Hepatocyte (in vitro differentiated cells): ENCODE data around the gene PDE4B. TPM values are rescaled to one million over a fixed set of nuclear protein-coding genes. Genes with fewer than 3 reads are reported as not detected.

ENCODE experiments used
- DNase-seq: peaks from one replicate; pipeline ENCODE4 v3.0.0-alpha.2; 2016; ENCODE audit warnings: low spot score
- H2AFZ ChIP-seq: fragments of 200-600 bp; sonication (generic); 2 replicates; pipeline ENCODE4 v1.6.0; 2016; ENCODE audit warnings: antibody characterized with exemption, mild to moderate bottlenecking
- H3K27ac ChIP-seq: fragments of 200-600 bp; sonication (generic); 2 replicates; pipeline ENCODE4 v1.5.1; 2016; ENCODE audit warnings: mild to moderate bottlenecking
- H3K27me3 ChIP-seq: fragments of 200-600 bp; sonication (generic); 2 replicates; pipeline ENCODE4 v1.6.1; 2016
- H3K36me3 ChIP-seq: fragments of 200-600 bp; sonication (generic); replicated peaks from 2 replicates; pipeline ENCODE4 v1.5.1; 2016; ENCODE audit warnings: low read depth; ENCODE audit not compliant: insufficient read depth
- H3K4me1 ChIP-seq: fragments of 200-600 bp; sonication (generic); 2 replicates; pipeline ENCODE4 v1.5.1; 2016; ENCODE audit warnings: mild to moderate bottlenecking, moderate library complexity; ENCODE audit not compliant: insufficient read depth
- H3K4me2 ChIP-seq: fragments of 200-600 bp; sonication (generic); 2 replicates; pipeline ENCODE4 v1.6.0; 2016
- H3K4me3 ChIP-seq: fragments of 200-600 bp; sonication (generic); 2 replicates; pipeline ENCODE4 v1.5.1; 2016; ENCODE audit warnings: mild to moderate bottlenecking
- H3K79me2 ChIP-seq: fragments of 200-600 bp; sonication (generic); 2 replicates; pipeline ENCODE4 v1.6.0; 2017; ENCODE audit warnings: mild to moderate bottlenecking
- H3K9me2 ChIP-seq: fragments of 200-600 bp; sonication (generic); replicated peaks from 2 replicates; pipeline ENCODE4 v1.6.0; 2017; ENCODE audit warnings: mild to moderate bottlenecking; ENCODE audit not compliant: insufficient read depth
- H3K9me3 ChIP-seq: fragments of 200-600 bp; sonication (generic); 2 replicates; pipeline ENCODE4 v1.5.1; 2016; ENCODE audit warnings: low read depth, mild to moderate bottlenecking
- H4K20me1 ChIP-seq: fragments of 200-600 bp; sonication (generic); 2 replicates; pipeline ENCODE4 v1.6.0; 2016; ENCODE audit warnings: mild to moderate bottlenecking; ENCODE audit not compliant: insufficient read depth, poor library complexity, severe bottlenecking
- EZH2 ChIP-seq: fragments of 200-600 bp; sonication (generic); IDR thresholded peaks from 2 replicates; pipeline ENCODE4 v1.6.1; 2016; ENCODE audit warnings: antibody characterized with exemption, mild to moderate bottlenecking, borderline replicate concordance
- EZH2phosphoT487 ChIP-seq: fragments of 200-600 bp; sonication (generic); IDR thresholded peaks from one replicate; pipeline ENCODE4 v1.6.1; 2018; ENCODE audit warnings: antibody characterized with exemption, mild to moderate bottlenecking, low read depth, moderate library complexity; ENCODE audit not compliant: unreplicated experiment, severe bottlenecking
- WGBS: methylation state at CpG from one replicate; pipeline ENCODE4 v1.1.6; 2016; ENCODE audit warnings: low lambda C conversion rate; ENCODE audit errors: missing lambda C conversion rate; 5-methylcytosine and 5-hydroxymethylcytosine counted together
- polyA plus RNA-seq: library from polyadenylated mRNA; unstranded; fragments of >200 nt; fragmentation: Nextera tagmentation; extraction: Ambion mirVana; gene quantifications from 2 replicates; pipeline ENCODE4 v1.2.1, GENCODE V29; 2016
- total RNA-seq: library from RNA; depleted of rRNA; stranded (reverse); fragments of >200 nt; gene quantifications from 2 replicates; pipeline ENCODE4 v1.2.3, GENCODE V29; 2014
- TF ChIP-seq, protein P1 (sequence below): fragments of 200-600 bp; sonication (generic); IDR thresholded peaks from 2 replicates; pipeline ENCODE4 v1.5.1; 2016; ENCODE audit warnings: antibody characterized with exemption, mild to moderate bottlenecking; ENCODE audit not compliant: poor library complexity

The PDE4B gene
- total and polyA plus RNA-seq, 2 experiments from 2014 or later: 1.8 to 3.4 TPM

DNA sequence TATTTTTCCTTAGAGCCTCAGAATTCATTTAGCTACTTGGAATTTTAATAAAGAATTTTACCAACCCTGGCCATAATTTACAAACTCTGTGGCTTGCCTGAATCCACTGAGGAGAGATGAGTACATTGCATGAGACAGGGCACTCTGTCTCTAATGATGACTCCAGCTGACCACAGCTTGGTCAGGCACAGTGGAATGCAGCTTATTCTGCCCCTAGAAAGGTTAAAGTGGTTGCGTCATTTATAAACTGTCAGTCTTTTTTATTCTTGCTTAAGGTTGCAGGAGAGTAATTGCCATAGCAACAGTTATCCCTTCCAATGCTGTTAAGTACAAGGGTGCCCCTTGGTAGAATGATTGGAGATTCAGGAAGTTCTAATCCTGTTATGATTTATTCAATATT, 28.3 kb downstream of the PDE4B start:
- Histone ChIP-seq H3K9me3 (no peaks in the 10 kb centered on the region), H3K27me3 (no peaks in the 10 kb centered on the region), H3K4me2 (no peak overlapping the region), H3K4me1 (no peaks in the 10 kb centered on the region), H3K36me3 (no peaks in the 10 kb centered on the region), H3K4me3 (no peak overlapping the region), H4K20me1 (no peaks in the 10 kb centered on the region), H3K79me2 (no peaks in the 10 kb centered on the region), H2AFZ (no peak overlapping the region), H3K27ac (no peak overlapping the region), H3K9me2 (no peaks in the 10 kb centered on the region)
- 93% methylated on average over 1 of the region's 1 CpG for WGBS
- no peak for DNase-seq
- TF ChIP-seq EZH2phosphoT487 (no peak), EZH2 (no peak)
- TF ChIP-seq, protein P1, sequence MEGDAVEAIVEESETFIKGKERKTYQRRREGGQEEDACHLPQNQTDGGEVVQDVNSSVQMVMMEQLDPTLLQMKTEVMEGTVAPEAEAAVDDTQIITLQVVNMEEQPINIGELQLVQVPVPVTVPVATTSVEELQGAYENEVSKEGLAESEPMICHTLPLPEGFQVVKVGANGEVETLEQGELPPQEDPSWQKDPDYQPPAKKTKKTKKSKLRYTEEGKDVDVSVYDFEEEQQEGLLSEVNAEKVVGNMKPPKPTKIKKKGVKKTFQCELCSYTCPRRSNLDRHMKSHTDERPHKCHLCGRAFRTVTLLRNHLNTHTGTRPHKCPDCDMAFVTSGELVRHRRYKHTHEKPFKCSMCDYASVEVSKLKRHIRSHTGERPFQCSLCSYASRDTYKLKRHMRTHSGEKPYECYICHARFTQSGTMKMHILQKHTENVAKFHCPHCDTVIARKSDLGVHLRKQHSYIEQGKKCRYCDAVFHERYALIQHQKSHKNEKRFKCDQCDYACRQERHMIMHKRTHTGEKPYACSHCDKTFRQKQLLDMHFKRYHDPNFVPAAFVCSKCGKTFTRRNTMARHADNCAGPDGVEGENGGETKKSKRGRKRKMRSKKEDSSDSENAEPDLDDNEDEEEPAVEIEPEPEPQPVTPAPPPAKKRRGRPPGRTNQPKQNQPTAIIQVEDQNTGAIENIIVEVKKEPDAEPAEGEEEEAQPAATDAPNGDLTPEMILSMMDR: no peak

DNA sequence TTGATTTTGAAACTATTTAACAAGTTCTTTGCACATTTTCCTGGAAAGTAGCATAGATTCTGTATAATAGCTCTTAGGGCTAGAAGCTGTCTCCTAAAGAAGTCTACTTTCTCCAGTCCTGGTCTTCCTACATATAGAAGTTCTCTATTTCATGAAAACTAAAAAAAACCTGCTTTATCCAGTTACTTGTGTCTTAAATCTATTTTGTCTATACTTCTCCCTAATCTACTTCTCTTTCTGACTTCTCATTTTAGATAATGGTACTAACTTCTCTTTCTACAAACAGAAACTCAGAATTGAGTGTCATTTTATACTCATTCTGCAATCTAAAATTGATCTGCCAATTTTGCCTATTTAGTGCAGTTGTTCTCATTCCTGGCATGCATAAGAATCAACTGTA, 28.7 kb downstream of the PDE4B start:
- Histone ChIP-seq H4K20me1 (no peaks in the 10 kb centered on the region), H3K27ac (no peak overlapping the region), H3K27me3 (no peaks in the 10 kb centered on the region), H3K4me1 (no peaks in the 10 kb centered on the region), H3K4me3 (no peak overlapping the region), H3K79me2 (no peaks in the 10 kb centered on the region), H3K36me3 (no peaks in the 10 kb centered on the region), H3K4me2 (no peak overlapping the region), H3K9me2 (no peaks in the 10 kb centered on the region), H3K9me3 (no peaks in the 10 kb centered on the region), H2AFZ (no peak overlapping the region)
- no peak for DNase-seq
- TF ChIP-seq, protein P1: no peak
- TF ChIP-seq EZH2phosphoT487 (no peak), EZH2 (no peak)

DNA sequence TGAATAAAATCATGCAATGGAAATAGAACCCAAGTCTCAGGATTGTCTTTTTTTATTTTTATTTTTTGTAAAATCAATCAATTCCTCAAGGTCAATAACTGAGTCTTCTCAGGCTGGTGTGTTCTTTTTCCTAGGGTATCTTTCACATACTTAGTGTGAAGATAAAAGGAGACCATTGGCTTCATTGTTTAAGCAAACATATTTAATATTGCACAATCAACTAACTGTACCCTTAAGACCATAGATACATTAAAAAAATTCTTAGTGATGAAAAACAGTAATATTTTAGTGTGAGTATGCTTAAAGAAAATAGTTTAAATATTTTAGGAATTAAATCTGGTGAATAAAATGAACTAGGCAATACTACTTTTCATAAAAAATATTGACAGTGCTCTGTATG, 31.4 kb downstream of the PDE4B start:
- Histone ChIP-seq H2AFZ (no peak overlapping the region), H3K9me3 (no peaks in the 10 kb centered on the region), H3K4me3 (no peak overlapping the region), H3K4me2 (no peak overlapping the region), H3K27ac (no peak overlapping the region), H3K9me2 (no peaks in the 10 kb centered on the region), H3K79me2 (no peaks in the 10 kb centered on the region), H3K36me3 (no peaks in the 10 kb centered on the region), H4K20me1 (no peaks in the 10 kb centered on the region), H3K4me1 (no peaks in the 10 kb centered on the region), H3K27me3 (no peaks in the 10 kb centered on the region)
- DNase-seq: no peak
- TF ChIP-seq EZH2 (no peak), EZH2phosphoT487 (no peak)
- TF ChIP-seq, protein P1: no peak

DNA sequence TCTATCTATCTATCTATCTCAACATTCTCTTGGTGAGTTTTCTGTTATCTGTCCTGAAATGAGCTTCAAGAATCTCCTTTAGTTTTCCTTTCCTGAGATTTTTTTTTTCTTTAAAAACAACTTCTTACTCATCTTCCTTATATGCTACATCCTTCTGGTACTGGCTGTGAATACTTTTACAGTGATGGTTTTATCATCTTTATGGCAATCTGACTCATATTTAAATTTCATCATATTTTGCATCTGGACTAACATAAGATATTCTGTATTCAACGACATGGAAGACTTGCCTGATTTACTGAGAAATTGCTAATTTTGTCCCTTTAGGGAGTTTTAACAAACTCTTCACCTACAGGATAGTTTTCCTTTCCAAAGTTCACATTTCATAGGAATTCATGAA, 33.0 kb downstream of the PDE4B start:
- no peaks in the 10 kb centered on the region for H3K9me2 ChIP-seq
- TF ChIP-seq, protein P1: no peak
- TF ChIP-seq EZH2 (no peak), EZH2phosphoT487 (no peak)
- WGBS: 93% methylated on average over 1 of the region's 1 CpG
- no peaks in the 10 kb centered on the region for H3K4me1 ChIP-seq
- no peak for DNase-seq
- H3K27ac ChIP-seq: no peak overlapping the region
- H3K36me3 ChIP-seq: no peaks in the 10 kb centered on the region
- H3K79me2 ChIP-seq: no peaks in the 10 kb centered on the region
- no peak overlapping the region for H2AFZ ChIP-seq
- no peaks in the 10 kb centered on the region for H4K20me1 ChIP-seq
- H3K4me3 ChIP-seq: no peak overlapping the region
- H3K4me2 ChIP-seq: no peak overlapping the region
- H3K27me3 ChIP-seq: no peaks in the 10 kb centered on the region
- no peaks in the 10 kb centered on the region for H3K9me3 ChIP-seq
